Activated naive CD4-positive, alpha-beta T cell (primary cell): Measurements from ENCODE around the gene PATJ.

Experiments used
- DNase-seq, 4 experiments: peaks; one replicate each; lab custom pipeline; 2025; lab: John Stamatoyannopoulos, UW

The PATJ gene

GRCh38 chr1:62054188-62054587, 311.9 kb downstream of the PATJ start:
- no peak for DNase-seq

- DNase-seq = no peak
Observed at GRCh38 chr1:62057230-62057629, 314.9 kb downstream of the PATJ start.

GRCh38 chr1:62057641-62058290, 315.5 kb downstream of the PATJ start:
- DNase-seq = no peak

- DNase-seq = no peak
Observed at GRCh38 chr1:62058956-62059355, 316.7 kb downstream of the PATJ start.

GRCh38 chr1:62062087-62062486, 319.8 kb downstream of the PATJ start:
- no peak for DNase-seq

GRCh38 chr1:62064829-62065407, 322.6 kb downstream of the PATJ start:
- no peak for DNase-seq

- no peak for DNase-seq
Observed at GRCh38 chr1:62066713-62067112, 324.4 kb downstream of the PATJ start.

- DNase-seq = no peak
Observed at GRCh38 chr1:62068416-62068843, 326.1 kb downstream of the PATJ start.

- no peak for DNase-seq
Observed at GRCh38 chr1:62068978-62069377, 326.7 kb downstream of the PATJ start.

- no peak for DNase-seq
Observed at GRCh38 chr1:62070384-62071011, 328.2 kb downstream of the PATJ start.

- DNase-seq = no peak
Observed at GRCh38 chr1:62071695-62072094, 329.4 kb downstream of the PATJ start.

- DNase-seq = no peak
Observed at GRCh38 chr1:62076286-62076685, 334.0 kb downstream of the PATJ start.

GRCh38 chr1:62077821-62078220, 335.5 kb downstream of the PATJ start:
- DNase-seq = no peak

- no peak for DNase-seq
Observed at GRCh38 chr1:62082456-62083363, 340.4 kb downstream of the PATJ start.

GRCh38 chr1:62084310-62084890, 342.1 kb downstream of the PATJ start:
- no peak for DNase-seq

- no peak for DNase-seq
Observed at GRCh38 chr1:62088439-62088838, 346.2 kb downstream of the PATJ start.

- DNase-seq = no peak
Observed at GRCh38 chr1:62089570-62089969, 347.3 kb downstream of the PATJ start.

- DNase-seq = no peak
Observed at GRCh38 chr1:62090016-62090415, 347.7 kb downstream of the PATJ start.

GRCh38 chr1:62092110-62092509, 349.8 kb downstream of the PATJ start:
- DNase-seq = no peak

GRCh38 chr1:62093261-62093660, 351.0 kb downstream of the PATJ start:
- DNase-seq = no peak

GRCh38 chr1:62097464-62097863, 355.2 kb downstream of the PATJ start:
- no peak for DNase-seq

- no peak for DNase-seq
Observed at GRCh38 chr1:62100442-62100841, 358.2 kb downstream of the PATJ start.
